ENCODE data around the gene AKR1C1. TPM values are rescaled to one million over a fixed set of nuclear protein-coding genes. Genes with fewer than 3 reads are reported as not detected.

The AKR1C1 gene
- total and polyA plus RNA-seq, 2 donors (not counting 1 experiment from before 2014, with no cell fraction given), result 0.25 TPM; not detected in 1

DNA sequence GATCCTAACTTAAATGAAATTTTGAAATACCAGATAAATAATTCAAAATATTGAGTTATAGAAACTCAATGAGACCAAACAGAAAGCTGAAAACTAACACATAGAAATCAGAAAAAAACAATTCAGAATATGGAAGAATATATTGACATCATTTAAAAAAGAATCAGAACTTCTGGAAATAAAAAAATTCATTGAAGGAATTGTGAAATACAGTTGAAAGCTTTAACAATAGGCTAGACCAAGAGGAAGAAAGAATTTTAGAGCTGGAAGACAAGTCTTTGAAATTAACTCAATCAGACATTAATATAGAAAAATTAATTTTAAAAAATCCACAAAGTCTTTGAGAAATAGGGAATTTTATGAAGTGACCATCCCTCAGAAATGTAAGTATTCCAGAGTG is 36.8 kb upstream of the AKR1C1 start:
- H3K4me1 ChIP-seq (ENCODE audit: control insufficient read depth in 2 of 2, insufficient read depth in 2 of 2, low read length in 2 of 2), result no peaks in the 10 kb centered on the region
- intact Hi-C loops (cut with micrococcal nuclease), result no loop called here
- H3K36me3 ChIP-seq (replicated peaks in 1 of 2; ENCODE audit: control extremely low read depth in 1 of 2, control insufficient read depth in 1 of 2, extremely low read depth in 1 of 2, insufficient read depth in 2 of 2, low read length in 1 of 2), result no peaks in the 10 kb centered on the region
- peaks cover 16% of the 10 kb centered on the region for H3K9me3 Mint-ChIP-seq (ENCODE audit: insufficient read depth)
- ChIA-PET POLR2A (no interaction called here), CTCF (no interaction called here)
- H3K4me3 Mint-ChIP-seq, result no peak overlapping the region
- DNase-seq (no peak), ATAC-seq (ENCODE audit: low read depth) (no peak)
- H3K9me3 ChIP-seq (ENCODE audit: control extremely low read depth in 1 of 3, control insufficient read depth in 2 of 3, insufficient read depth in 1 of 3, low read length in 2 of 3), result peaks cover 1 to 7% (median 6%) of the 10 kb centered on the region in 3 donors
- H3K27me3 ChIP-seq (replicated peaks in 1 of 4; ENCODE audit: control extremely low read depth in 1 of 4, control insufficient read depth in 3 of 4, insufficient read depth in 4 of 4, low read length in 3 of 4), result no peaks in the 10 kb centered on the region
- no peak overlapping the region for H2AFZ ChIP-seq (ENCODE audit: insufficient read depth, low read depth, low read length, poor library complexity, severe bottlenecking)
- H3K4me3 ChIP-seq (ENCODE audit: control extremely low read depth in 1 of 5, extremely low read depth in 1 of 5, insufficient read depth in 1 of 5, low read depth in 2 of 5, low read length in 4 of 5), result no peak overlapping the region
- TF ChIP-seq EZH2 (IDR thresholded peaks at IDR 0.05; ENCODE audit: borderline replicate concordance, insufficient read depth, low read depth, low read length, poor library complexity, severe bottlenecking), result no peak
- TF ChIP-seq, protein P1, sequence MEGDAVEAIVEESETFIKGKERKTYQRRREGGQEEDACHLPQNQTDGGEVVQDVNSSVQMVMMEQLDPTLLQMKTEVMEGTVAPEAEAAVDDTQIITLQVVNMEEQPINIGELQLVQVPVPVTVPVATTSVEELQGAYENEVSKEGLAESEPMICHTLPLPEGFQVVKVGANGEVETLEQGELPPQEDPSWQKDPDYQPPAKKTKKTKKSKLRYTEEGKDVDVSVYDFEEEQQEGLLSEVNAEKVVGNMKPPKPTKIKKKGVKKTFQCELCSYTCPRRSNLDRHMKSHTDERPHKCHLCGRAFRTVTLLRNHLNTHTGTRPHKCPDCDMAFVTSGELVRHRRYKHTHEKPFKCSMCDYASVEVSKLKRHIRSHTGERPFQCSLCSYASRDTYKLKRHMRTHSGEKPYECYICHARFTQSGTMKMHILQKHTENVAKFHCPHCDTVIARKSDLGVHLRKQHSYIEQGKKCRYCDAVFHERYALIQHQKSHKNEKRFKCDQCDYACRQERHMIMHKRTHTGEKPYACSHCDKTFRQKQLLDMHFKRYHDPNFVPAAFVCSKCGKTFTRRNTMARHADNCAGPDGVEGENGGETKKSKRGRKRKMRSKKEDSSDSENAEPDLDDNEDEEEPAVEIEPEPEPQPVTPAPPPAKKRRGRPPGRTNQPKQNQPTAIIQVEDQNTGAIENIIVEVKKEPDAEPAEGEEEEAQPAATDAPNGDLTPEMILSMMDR (IDR thresholded peaks at IDR 0.05), result no peak
- H3K27me3 Mint-ChIP-seq, result peaks cover 7% of the 10 kb centered on the region
- H3K4me2 ChIP-seq (replicated peaks; ENCODE audit: low read depth, low read length, poor library complexity, severe bottlenecking), result no peak overlapping the region
- no peak overlapping the region for H3K27ac ChIP-seq (ENCODE audit: low read length in 2 of 2)
- no peaks in the 10 kb centered on the region for H3K4me1 Mint-ChIP-seq
- H3K79me2 ChIP-seq (ENCODE audit: control insufficient read depth, insufficient read depth, low read length), result no peaks in the 10 kb centered on the region
- H3K9ac ChIP-seq (ENCODE audit: low read length), result no peak overlapping the region
- H4K20me1 ChIP-seq (ENCODE audit: control insufficient read depth, insufficient read depth, low read length, poor library complexity, severe bottlenecking), result no peaks in the 10 kb centered on the region
- no peak overlapping the region for H3K27ac Mint-ChIP-seq

DNA sequence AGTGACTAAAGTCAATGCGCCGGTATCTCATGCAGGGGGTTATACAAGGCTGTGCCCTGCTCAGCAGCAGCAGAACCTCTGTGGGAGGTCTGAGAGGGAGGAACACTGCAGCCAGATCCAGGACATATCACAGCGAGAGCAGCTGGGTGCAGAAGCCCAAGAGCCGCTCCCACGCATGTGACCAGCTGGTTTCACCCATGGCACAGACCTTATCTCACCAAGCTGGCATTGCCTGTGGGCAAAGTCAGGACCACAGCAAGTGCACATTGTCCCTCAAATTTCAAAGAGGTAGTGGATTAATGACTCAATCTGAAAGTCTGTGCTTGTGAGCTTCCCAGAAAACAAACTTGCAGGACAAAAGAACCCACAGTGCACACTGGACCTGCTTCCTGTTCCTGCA is 31.6 kb upstream of the AKR1C1 start:
- intact Hi-C loops (cut with micrococcal nuclease), result no loop called here
- no peak overlapping the region for H3K9ac ChIP-seq (ENCODE audit: low read length)
- no peak overlapping the region for H2AFZ ChIP-seq (ENCODE audit: insufficient read depth, low read depth, low read length, poor library complexity, severe bottlenecking)
- H3K36me3 ChIP-seq (replicated peaks in 1 of 2; ENCODE audit: control extremely low read depth in 1 of 2, control insufficient read depth in 1 of 2, extremely low read depth in 1 of 2, insufficient read depth in 2 of 2, low read length in 1 of 2), result no peaks in the 10 kb centered on the region
- H3K4me2 ChIP-seq (replicated peaks; ENCODE audit: low read depth, low read length, poor library complexity, severe bottlenecking), result no peak overlapping the region
- CTCF ChIA-PET, result no interaction called here
- POLR2A ChIA-PET, result no interaction called here
- H3K9me3 ChIP-seq (ENCODE audit: control extremely low read depth in 1 of 3, control insufficient read depth in 2 of 3, insufficient read depth in 1 of 3, low read length in 2 of 3), result peaks cover 0 to 4% (median 1%) of the 10 kb centered on the region in 3 donors
- Mint-ChIP-seq H3K9me3 (ENCODE audit: insufficient read depth) (peaks cover 10% of the 10 kb centered on the region), H3K4me1 (no peaks in the 10 kb centered on the region), H3K27me3 (peaks cover 7% of the 10 kb centered on the region), H3K27ac (no peak overlapping the region), H3K4me3 (no peak overlapping the region)
- H3K27ac ChIP-seq (ENCODE audit: low read length in 2 of 2), result no peak overlapping the region
- TF ChIP-seq EZH2 (IDR thresholded peaks at IDR 0.05; ENCODE audit: borderline replicate concordance, insufficient read depth, low read depth, low read length, poor library complexity, severe bottlenecking), result no peak
- TF ChIP-seq, protein P1 (IDR thresholded peaks at IDR 0.05), result no peak
- no peak for DNase-seq
- H3K4me3 ChIP-seq (ENCODE audit: control extremely low read depth in 1 of 5, extremely low read depth in 1 of 5, insufficient read depth in 1 of 5, low read depth in 2 of 5, low read length in 4 of 5), result no peak overlapping the region
- no peaks in the 10 kb centered on the region for H3K4me1 ChIP-seq (ENCODE audit: control insufficient read depth in 2 of 2, insufficient read depth in 2 of 2, low read length in 2 of 2)
- H4K20me1 ChIP-seq (ENCODE audit: control insufficient read depth, insufficient read depth, low read length, poor library complexity, severe bottlenecking), result no peaks in the 10 kb centered on the region
- 62% methylated on average over 4 of the region's 5 CpGs for WGBS (ENCODE audit: insufficient coverage)
- no peaks in the 10 kb centered on the region for H3K27me3 ChIP-seq (replicated peaks in 1 of 4; ENCODE audit: control extremely low read depth in 1 of 4, control insufficient read depth in 3 of 4, insufficient read depth in 4 of 4, low read length in 3 of 4)
- no peak for ATAC-seq (ENCODE audit: low read depth)
- no peaks in the 10 kb centered on the region for H3K79me2 ChIP-seq (ENCODE audit: control insufficient read depth, insufficient read depth, low read length)
